ENCODE results near the gene CEP55.

DNA sequence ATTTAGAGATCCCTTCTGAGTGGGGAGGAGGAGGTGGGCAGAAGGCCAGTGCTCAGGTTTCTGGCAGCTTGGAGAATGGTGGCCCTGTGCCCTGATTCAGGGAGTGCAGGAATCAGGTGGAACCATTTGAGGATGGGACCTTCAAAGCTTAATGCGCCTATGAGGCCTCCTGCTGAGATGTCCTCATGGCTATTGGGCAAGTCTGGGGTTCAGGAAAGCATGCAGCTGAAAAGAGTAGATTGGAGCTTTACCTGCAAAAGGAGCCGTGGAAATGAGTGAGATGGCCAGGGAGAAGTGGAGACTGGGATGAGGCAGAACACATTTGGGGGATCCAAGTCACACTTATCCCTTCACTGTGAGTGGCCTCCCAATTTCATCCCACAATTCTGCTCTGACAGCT is 76.2 kb downstream of the CEP55 start:
- no peak for TF ChIP-seq PPARA (CRISPR knock-in tag; IDR thresholded peaks at IDR 0.05; ENCODE audit: borderline replicate concordance)
- TF ChIP-seq ZNF8 (CRISPR knock-in tag; IDR thresholded peaks at IDR 0.05), result no peak
- no peak for TF ChIP-seq ZC3H10 (CRISPR knock-in tag; IDR thresholded peaks at IDR 0.05)
- TF ChIP-seq, protein P1, sequence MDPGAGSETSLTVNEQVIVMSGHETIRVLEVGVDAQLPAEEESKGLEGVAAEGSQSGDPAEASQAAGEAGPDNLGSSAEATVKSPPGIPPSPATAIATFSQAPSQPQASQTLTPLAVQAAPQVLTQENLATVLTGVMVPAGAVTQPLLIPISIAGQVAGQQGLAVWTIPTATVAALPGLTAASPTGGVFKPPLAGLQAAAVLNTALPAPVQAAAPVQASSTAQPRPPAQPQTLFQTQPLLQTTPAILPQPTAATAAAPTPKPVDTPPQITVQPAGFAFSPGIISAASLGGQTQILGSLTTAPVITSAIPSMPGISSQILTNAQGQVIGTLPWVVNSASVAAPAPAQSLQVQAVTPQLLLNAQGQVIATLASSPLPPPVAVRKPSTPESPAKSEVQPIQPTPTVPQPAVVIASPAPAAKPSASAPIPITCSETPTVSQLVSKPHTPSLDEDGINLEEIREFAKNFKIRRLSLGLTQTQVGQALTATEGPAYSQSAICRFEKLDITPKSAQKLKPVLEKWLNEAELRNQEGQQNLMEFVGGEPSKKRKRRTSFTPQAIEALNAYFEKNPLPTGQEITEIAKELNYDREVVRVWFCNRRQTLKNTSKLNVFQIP (CRISPR knock-in tag; IDR thresholded peaks at IDR 0.05; ENCODE audit: borderline replicate concordance, low read depth), result no peak
- no peak for TF ChIP-seq ARNTL (CRISPR knock-in tag; IDR thresholded peaks at IDR 0.05; ENCODE audit: borderline replicate concordance, low read depth)
- no peak for TF ChIP-seq ISL1 (CRISPR knock-in tag; IDR thresholded peaks at IDR 0.05)
- TF ChIP-seq ZFP30 (CRISPR knock-in tag; IDR thresholded peaks at IDR 0.05), result no peak
- no peak for TF ChIP-seq ZNF565 (CRISPR knock-in tag; conservative IDR thresholded peaks at IDR 0.05; ENCODE audit: low read depth)
- TF ChIP-seq, protein P2, sequence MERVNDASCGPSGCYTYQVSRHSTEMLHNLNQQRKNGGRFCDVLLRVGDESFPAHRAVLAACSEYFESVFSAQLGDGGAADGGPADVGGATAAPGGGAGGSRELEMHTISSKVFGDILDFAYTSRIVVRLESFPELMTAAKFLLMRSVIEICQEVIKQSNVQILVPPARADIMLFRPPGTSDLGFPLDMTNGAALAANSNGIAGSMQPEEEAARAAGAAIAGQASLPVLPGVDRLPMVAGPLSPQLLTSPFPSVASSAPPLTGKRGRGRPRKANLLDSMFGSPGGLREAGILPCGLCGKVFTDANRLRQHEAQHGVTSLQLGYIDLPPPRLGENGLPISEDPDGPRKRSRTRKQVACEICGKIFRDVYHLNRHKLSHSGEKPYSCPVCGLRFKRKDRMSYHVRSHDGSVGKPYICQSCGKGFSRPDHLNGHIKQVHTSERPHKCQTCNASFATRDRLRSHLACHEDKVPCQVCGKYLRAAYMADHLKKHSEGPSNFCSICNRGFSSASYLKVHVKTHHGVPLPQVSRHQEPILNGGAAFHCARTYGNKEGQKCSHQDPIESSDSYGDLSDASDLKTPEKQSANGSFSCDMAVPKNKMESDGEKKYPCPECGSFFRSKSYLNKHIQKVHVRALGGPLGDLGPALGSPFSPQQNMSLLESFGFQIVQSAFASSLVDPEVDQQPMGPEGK (CRISPR knock-in tag; IDR thresholded peaks at IDR 0.05; ENCODE audit: borderline replicate concordance), result no peak
- no peak for TF ChIP-seq OSR1 (CRISPR knock-in tag; IDR thresholded peaks at IDR 0.05)
- TF ChIP-seq SNAI2 (CRISPR knock-in tag; IDR thresholded peaks at IDR 0.05), result no peak
- no peak for TF ChIP-seq ZFP3 (CRISPR knock-in tag; IDR thresholded peaks at IDR 0.05)
- TF ChIP-seq RARB (CRISPR knock-in tag; IDR thresholded peaks at IDR 0.05), result no peak

Data from SK-N-SH treated with all-trans-retinoic acid at 6 μM for 48 hours (cell line).